Myocyte (in vitro differentiated cells): ENCODE measurements around the gene PTPRN2. TPM values are rescaled to one million over a fixed set of nuclear protein-coding genes. Genes with fewer than 3 reads are reported as not detected.

Experiments
- DNase-seq: peaks from one replicate; pipeline ENCODE4 v3.0.0-alpha.2; 2012; ENCODE audit warnings: low read depth
- total RNA-seq: library from RNA; depleted of rRNA; stranded (reverse); fragments of >200 nt; gene quantifications from 2 replicates; pipeline ENCODE4 v1.2.3, GENCODE V29; 2014

The PTPRN2 gene
- total RNA-seq, 1 donor from 2014 or later: 0.24 TPM

DNA sequence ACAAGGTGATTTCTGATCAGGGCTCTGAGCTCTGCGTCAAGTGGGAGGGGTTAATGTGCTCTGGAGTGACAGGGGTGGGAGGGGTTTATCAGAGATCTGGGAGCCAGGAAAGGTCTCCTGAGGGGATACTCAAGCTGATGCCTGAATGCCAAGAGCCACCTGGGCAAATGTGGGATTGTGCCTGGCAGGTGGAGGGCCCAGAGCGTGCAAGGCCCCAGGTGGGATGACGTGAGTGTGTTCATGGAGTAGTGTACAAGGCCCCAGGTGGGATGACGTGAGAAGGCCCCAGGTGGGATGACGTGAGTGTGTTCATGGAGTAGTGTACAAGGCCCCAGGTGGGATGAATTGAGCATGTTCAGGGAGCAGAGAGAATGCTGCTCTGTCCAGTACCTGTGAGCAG lies 610.3 kb downstream of the PTPRN2 start:
- DNase-seq: no peak

DNA sequence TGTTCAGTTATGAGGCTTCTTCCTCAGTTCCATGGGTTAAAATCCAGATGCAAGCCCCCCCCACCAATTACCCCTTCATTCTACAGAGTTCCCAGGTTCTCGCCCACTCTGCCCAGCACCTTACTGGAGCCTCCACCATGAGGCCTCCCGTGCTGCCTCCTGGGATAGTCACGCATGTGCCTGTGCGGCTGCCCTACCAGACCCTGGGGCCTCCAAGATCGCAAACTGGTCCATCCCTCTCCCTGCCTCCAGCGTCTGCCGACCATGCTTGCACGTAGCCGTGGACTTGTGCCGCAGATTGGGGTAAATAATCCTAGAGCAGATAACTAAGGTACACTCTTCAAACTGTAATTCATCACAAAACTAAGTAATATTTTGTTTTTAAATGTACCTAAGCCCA lies 611.2 kb downstream of the PTPRN2 start:
- DNase-seq: no peak

GRCh38 chr7:157975401-157976372 lies 611.9 kb downstream of the PTPRN2 start:
- DNase-seq: no peak

GRCh38 chr7:157974678-157975230 lies 612.9 kb downstream of the PTPRN2 start:
- no peak for DNase-seq

- DNase-seq: no peak
These were observed 613.5 kb downstream of the PTPRN2 start for GRCh38 chr7:157973971-157974677.

DNA sequence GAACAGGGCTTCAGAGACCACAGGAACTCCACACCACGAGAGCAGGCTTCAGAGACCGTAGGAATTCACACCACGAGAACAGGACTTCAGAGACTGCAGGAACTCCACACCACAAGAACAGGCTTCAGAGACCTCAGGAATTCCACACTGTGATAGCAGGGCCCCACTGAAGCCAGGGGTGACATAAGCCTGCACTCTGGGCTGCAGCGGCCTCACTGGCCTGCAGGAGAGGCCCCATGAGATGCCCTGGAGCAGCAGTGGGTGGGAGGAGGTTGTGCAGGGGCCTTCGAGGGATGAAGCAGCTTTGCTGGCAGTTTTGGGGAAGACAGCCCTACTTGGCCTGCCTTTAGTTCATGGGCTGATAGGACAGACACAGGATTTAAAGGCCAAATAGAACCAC lies 614.7 kb downstream of the PTPRN2 start:
- no peak for DNase-seq

- DNase-seq: no peak
These were observed 616.1 kb downstream of the PTPRN2 start for GRCh38 chr7:157971501-157971900.

- DNase-seq: no peak
These were observed 616.9 kb downstream of the PTPRN2 start for GRCh38 chr7:157970744-157971143.

DNA sequence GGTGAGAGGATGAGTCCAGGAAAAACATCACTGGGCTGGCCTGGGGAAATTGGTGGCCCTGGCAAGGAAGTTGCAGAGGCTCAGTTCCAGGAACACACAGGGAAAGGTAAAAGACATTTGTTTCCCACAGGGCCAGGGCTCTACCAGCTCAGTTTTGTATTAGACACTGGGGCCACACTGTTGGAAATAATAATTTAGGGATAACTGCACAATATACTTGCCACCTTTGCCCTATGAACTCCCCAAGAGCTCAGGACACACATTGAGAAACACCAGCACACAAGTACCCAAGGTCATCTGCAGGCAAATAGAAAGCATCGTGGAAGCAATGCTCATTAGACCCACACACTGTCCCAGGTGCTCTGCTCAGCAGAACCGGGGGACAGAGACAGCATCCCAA lies 617.6 kb downstream of the PTPRN2 start:
- DNase-seq: no peak

GRCh38 chr7:157966490-157966889 lies 621.1 kb downstream of the PTPRN2 start:
- no peak for DNase-seq

DNA sequence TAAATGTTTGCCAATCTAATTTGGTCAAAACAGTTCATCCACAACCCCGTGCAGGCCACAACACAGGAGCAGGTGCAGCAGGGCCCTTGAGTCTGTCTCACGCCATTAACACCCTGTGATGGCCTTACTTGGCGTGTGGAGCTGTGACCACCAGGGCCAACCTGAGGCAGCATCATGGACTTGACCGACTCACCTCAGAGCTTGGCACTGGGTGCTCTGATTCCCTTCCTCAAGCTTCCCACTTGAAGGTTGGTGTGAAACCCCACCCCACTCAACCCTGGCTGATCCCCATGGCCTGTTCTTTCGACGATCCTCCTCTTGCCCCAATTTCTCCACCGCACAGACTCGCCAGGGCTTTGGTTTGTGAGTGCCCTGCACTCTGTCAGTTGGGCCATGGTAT lies 623.1 kb downstream of the PTPRN2 start:
- no peak for DNase-seq

DNA sequence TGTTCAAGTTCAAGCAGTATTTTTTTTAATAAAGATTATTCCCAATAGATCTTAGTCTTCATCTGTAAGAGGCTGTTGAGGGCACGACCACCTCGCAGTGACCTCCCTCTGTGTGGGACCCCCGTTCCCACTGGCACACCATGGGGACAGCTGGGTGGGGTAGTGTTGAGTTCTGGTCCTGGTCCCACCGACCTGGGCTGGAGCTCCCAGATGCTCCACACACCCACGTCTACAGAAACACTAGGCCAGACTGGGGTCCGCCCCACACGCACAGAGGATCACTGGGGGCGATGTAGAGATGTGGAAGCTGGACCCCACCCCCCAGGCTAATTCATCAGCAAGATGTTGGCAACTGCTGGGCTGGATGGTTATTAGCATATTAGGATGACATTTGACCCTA lies 623.6 kb downstream of the PTPRN2 start:
- DNase-seq: no peak

DNA sequence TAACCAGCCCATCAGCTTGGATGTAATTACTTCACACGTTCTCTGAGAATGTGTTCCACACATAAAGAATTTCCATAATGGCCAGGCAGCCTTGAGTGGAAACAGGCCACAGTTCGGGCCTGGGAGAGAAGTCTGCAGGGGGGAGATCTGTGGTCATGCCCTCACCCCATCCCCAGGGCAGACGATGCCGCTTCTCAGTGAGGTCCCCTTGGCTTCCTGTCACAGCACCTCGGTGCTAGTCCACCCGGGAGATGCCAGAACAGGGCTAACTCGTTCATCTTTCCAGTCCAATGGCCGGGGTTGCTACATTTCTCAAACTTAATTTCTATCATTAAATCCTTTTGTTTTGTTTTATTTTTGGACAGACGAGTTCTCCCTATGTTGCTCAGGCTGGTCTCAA lies 624.1 kb downstream of the PTPRN2 start:
- DNase-seq: no peak

DNA sequence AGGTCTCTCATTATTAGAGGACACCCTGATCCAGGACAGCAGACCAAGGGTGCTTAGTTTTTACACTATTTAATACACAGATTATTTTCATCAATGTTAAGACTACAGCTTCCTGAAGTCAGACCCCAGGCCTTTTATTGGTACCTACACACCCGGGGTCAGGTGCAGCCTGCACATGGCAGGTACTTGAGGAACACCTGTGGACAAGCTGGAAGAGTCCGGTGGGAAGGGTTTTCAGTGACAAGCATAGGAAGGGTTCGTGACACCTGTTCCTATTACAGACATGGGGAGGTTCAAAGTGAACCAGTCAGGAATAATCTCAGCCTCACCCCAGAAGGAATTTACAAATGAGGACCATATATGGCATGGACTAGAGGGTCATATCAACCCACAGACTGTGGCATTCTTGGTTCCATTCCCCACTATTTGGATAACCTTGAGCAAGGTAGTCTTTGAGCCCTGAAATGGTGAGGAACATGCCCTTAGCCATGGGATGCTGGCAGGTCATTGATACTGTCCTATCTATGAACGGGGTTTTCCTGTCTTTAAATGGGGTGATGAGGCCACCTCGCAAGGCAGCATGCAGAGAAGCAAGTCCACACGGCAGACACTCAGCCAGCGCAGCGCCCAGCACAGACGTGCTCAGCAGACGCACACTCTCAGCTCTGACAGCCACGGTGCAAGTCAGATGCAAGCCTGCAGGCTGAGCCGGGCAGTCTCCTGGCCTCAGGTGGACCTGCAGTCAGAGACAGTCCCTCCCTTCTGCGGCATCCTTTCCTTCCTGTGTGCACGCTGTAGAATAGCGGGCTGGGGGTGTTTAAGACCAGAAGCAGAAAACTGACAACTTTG lies 624.9 kb downstream of the PTPRN2 start:
- DNase-seq: no peak

DNA sequence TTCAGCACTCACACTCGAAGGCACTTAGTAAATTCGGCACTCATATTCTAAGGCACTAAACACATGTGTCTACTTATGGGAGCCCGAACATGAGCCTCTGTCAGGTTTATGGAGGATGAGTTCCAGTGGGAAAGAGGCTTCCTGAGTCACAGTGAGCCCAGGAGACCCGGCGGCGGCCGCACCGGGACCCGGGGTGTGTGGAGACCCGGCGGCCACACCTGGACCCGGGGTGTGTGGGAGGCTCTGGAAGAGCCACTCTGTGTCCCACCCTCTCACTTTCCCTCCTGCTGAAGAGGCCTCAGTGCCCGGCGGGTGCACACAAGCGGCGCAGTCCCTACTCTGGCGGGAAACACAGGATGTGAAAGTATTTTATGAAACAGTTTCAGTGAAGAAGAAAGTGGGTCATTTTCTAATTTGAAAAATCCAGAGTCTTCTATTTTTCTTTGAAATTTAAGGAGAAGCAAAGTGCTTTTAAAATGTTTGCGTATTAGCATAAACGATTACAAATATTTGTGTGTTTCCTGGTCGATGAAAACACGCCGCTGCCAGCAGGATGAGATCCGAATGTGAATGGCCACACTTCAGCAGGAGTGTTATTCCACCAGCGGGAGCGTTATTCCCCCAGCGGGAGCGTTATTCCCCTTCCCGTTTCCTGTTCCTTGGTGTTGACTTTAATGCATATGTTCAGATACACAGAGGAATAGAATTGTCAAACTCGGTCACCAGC lies 625.7 kb downstream of the PTPRN2 start:
- DNase-seq: no peak

DNA sequence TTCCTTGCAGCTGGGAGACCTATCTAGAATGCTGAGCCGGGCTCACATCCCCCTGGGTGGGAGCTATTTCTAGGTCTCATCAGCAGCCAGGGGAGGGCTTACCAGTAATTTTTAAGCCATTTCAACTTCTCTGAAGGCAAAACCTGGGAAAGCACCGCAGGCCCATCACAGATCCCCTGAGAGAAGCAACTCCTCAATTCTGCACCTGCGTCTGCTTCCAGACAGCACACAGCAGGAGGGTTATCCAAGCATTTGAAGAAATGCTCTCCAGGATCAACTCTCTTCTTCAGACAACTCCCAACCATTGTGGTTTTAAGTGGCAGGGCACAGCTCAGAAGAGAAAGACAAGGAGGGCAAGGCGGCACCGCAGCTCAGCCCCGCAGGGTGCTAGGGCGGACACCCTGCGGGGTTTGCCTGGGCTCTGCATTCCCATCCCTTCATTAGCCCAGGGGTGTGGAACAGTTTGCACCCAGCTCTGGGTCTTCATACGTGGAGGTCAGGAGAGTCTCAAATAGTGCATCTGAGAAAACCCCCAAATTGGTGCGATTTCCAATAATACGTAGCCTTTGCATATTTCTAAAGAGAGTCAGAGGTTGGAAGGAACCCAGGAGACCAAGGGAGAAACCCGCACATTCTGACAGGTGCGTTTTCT lies 632.1 kb downstream of the PTPRN2 start:
- no peak for DNase-seq

DNA sequence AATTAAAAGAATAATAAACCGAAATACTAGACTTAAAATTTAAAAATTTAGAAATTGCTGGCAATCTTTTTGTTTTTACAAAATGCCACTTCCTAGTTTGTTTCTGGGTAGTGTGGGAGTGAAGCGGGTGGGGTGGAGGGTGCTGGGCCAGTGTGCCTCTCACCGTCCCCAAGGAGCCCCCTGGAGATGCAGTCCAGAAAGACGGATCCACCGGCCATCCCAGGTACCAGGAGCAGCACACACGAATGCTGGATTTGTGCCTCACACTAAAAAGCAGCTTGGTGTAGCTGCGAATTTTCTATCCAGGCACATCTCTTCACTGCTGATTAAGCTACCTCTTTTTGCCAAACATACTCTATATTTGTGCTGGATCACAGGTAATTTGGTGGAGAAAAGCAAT lies 632.7 kb downstream of the PTPRN2 start:
- DNase-seq: no peak

DNA sequence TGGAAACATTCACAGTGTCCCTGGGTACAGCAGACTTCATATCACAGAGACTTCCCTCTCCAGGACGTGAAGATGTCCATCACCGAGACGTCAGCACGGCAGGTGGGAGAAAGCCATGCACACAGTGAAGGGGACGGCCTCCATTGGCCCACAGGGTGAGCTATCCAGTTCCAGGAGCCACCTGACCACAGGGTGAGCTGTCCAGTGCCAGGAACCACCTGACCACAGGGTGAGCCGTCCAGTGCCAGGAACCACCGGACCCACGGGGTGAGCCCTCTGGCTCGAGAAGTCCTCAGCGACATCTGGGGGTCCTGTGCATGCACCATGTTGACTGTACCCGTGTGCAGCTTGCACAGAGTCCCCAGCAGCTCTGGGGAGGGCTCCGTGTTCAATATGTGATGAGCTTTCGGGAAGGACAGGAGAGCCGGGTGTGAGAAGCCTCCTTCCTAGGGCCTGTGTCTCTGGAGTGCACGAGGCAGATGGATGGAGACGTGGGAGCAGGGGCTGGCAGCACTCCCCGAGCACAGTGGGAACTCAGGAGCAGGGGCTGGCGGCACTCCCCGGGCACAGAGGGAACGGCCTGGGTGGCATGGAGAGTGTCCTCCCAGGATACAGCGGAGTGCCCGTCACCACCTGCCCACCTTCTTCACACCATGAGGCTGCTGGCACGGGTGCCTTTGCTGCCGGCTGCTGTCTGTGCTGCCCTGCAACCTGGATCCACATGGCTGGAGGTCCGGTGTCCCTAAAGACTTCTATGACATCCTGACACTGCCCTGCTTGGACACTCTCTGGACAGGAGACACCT lies 634.6 kb downstream of the PTPRN2 start:
- DNase-seq: no peak

DNA sequence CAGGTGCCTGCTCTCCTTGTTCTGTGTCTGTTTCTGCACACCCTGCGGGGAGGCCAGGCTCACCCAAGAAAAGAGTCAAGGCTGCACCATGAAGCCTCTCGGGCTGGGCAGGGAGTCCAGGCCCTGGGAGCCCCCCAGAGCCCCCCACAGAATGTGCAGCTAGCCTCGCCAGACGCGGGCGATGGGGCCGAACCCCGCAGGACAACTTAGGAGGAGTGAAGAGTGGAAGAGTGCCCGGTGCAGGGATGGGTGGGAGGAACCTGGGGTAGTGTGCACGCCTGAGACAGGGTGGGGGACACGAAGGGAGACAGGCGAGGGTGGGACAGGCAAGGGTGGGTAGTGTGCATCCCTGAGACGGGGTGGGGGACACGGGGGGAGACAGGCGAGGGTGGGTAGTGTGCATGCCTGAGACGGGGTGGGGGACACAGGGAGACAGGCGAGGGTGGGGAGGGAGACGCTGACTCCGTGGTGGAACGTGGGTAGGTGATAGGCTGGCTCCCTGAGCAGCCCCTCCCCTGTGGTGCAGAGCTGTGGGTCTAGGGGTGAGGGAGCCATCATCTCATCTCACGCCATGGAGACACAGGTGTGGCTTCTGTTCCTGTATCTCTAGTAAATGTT lies 635.5 kb downstream of the PTPRN2 start:
- DNase-seq: no peak
